Endometrium (tissue), 2 donors: ENCODE measurements around the gene HACD1.
A peak's percentile ranks its signal among the peaks of the same experiment; 100 is the strongest.

Experiments used
- FAIRE-seq: peaks from 2 replicates; lab custom pipeline; 2012; peaks lifted over from hg19 to GRCh38; lab: Jason Lieb, UNC
- donor health status: control.
- donor health status: control.

Gene HACD1, protein sequence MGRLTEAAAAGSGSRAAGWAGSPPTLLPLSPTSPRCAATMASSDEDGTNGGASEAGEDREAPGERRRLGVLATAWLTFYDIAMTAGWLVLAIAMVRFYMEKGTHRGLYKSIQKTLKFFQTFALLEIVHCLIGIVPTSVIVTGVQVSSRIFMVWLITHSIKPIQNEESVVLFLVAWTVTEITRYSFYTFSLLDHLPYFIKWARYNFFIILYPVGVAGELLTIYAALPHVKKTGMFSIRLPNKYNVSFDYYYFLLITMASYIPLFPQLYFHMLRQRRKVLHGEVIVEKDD

DNA sequence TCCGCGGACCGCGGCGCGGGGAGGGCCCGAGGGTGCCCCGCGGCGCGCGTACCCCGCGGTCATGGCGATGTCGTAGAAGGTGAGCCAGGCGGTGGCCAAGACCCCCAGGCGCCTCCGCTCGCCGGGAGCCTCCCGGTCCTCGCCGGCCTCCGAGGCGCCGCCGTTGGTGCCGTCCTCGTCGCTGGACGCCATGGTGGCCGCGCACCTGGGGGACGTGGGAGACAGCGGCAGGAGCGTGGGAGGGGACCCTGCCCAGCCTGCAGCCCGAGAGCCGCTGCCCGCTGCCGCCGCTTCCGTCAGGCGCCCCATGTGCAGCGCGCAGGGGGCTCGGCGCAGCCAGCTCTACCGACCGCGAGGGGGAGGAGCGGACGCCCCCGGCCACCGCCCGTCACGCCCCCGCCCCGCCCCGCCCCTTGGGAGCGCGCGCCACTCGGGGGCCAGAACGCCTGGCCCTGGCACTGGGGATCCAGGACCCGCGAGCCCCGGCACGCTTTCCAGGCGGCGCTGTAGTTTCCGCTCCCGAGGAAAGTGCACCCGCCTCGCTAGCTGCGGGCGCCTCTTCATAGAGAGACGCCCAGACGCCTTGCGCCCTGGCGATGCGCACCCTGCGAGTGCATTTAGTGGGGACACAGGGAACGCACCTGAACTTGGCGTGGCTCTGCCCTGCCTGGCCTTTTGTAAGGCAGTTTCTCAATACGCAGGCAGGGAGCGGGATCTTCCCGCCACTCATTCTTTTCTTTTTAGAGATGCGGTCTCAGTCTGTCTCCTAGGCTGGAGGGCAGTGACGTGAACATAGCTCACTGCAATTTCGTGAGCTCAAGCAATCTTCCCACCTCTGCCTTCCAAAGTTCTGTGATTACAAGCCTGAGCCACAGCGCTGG is at the start of gene HACD1:
Gene HACD1 (minus strand): TSS at position 344 of the 881 bp plus-strand sequence. CDS start 35 bp downstream, at position 309.
- FAIRE-seq = no peak

DNA sequence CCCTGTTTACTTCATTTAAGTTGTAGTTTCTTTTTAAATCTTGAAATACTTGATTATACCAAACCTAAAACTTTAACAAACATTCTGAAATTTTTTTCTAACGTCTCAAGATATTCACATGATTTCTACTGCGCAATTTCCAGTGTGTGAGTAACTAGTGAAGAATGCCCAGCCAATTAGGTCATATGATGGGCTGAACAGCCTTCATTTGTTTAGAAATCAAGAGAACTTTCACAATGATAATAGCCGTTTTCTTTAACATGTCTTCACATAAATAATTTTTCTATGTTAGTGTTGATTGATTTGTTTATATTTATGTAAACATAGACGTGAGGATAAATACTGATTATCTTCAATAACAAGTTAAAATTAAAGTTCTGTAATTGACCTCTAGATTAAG is 48.6 kb upstream of the HACD1 start:
- FAIRE-seq = peak; percentile 93

DNA sequence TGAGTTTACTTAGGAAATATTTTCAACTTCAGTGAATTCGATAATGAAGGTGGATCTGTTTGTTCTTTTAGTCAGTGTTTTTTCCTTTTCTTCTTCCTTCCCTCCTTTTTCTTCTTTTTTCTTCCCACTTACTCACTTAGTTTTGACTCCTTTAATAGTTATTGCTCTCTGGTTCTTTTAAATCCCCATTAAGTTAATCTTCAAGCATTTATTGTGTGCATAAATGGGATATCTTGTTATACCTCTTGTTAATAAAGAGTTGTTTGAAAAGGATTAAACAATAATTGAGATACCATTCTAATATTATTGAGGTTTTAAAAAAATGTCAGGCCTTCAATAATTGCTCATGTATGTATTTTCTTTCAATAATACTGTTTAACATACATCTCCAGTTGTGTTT is 46.3 kb upstream of the HACD1 start:
- FAIRE-seq = peak; percentile 21

DNA sequence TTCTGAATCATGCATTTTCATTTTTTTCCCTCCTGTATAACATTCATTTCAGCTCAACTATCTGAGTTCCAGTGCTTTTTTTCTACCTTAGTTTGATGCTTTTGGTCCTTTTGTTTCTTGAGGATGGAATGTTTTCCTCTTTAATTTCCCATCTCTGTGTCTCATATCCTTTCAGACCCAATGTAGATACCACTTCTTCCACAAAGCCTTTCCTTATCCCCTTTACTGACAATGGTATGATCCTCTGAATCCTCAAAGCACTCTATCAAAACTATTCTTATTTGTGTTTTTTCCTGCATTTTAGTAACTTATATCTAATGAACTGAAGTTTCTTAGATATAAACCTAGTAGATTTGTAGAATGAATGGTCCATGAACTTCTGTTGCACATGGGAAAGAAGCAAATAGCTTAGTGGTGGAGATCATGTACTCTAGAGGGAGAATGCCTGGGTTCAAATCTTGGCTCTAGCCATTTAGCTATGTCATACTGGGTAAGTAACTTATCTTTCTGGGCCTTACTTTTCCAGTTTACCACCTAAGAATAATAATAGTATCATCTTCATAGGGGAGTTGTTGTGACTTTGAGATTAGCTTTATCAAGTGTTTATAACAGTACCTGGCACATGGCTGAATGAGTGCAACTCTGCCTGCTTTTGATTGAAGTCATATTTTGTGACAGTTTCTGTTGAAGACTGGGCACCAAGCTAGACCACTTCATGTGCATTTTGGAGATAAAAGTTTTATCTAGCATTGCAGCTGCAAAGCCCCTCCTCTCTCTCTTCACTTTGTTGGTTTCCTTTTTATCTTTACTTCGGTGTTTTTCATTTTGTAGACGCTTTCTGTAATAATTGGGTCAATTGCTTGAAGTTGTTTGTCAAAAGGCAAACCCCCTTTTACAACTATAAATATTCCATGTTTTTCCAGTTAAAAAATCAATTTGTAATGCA is 45.3 kb upstream of the HACD1 start:
- FAIRE-seq = no peak

DNA sequence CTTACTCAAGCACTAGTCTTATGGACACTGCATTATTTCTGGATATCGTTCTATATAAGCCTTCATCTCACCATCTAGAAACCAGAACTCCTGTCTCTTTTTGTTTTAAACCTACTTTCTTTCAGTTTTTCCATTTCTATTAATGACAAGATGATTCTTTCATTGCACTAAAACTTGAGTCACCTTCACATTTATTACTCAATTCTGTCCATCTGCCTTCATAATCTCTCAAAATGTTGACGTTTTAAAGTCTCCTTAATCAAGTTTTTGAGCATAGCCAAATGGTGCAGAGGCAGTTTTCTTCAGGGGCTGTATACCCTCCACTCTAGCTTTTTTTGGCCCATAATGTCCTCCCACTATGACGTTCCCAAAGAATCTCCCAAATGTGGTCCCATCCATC is 44.3 kb upstream of the HACD1 start:
- no peak for FAIRE-seq

DNA sequence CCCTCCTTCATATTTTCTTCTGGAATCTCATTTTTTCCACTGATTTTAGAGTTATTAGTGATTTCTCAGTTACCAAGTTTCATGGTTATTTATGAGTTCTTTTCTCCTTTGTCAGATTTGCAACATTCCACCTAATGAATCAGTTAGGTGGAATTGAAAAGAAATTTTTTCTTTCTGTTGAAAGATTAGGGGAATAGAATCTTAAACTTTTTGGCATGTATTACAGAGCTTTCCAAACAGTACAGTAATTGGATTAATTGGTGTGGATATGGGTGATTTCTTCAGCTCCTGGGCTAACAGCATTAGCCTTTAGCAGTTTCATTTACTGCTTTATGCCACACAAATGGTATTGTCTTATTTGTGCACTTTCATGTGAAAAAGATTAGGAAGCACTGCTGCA is 43.7 kb upstream of the HACD1 start:
- FAIRE-seq = no peak

DNA sequence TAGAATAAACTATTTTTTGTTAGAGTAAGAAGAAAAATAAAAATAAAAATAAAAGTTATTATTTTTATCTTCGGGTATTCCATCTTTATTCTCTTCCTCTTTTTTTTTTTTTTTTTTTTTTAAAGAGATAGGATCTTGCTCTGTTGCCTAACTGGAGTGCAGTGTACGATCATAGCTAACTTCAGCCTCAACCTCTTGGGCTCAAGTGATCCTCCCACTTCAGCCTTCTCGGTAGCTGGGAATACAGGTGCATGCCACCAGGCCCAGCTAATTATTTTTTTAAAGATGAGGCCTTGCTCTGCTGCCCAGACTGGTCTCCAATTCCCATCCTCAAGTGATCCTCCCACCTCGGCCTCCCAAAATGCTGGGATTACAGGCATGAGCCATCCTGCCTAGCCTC is 42.2 kb upstream of the HACD1 start:
- no peak for FAIRE-seq

DNA sequence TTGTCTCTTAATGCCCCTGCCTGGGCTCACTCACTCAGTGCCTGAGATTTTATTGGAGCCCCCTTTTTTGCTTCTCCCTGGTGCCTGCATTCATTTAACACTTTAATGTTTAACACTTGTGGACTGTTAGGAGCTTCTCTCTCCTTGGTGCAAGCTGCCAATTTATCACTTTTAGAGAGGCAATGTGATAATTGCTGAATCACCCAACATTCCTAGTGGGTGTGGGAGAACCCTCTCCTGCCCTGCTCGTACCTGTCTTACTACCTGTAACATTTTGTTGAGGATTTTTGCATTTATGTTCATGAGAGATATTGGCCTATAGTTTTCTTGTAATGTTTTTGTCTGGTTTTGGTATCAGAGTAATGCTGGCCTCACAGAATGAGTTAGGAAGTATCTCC is 39.9 kb upstream of the HACD1 start:
- FAIRE-seq = no peak

DNA sequence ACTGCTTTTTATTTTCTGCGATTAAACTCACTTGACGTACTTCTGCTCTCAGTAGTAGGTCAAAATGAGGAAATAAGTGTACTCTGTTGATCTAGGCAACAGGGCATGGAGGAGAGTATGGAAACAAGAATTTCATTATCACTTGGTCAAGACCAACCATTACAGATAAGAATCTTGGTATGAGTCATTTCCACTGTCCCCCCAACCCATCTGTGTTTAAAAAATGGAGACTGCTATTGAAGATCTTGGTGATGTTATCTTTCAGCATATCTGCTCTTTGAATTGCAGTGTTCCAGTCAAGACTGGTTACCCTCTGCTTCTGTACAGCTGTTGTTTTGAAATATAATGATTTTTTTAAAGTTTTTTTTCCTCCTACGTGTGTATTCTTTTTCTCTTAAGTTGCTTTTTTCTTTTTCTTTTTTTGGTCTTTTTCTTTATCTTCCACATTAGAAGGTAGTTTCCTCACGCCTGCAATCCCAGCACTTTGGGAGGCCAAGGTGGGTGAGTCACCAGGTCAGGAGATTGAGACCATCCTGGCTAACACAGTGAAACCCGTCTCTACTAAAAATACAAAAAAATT is 38.5 kb upstream of the HACD1 start:
- no peak for FAIRE-seq

DNA sequence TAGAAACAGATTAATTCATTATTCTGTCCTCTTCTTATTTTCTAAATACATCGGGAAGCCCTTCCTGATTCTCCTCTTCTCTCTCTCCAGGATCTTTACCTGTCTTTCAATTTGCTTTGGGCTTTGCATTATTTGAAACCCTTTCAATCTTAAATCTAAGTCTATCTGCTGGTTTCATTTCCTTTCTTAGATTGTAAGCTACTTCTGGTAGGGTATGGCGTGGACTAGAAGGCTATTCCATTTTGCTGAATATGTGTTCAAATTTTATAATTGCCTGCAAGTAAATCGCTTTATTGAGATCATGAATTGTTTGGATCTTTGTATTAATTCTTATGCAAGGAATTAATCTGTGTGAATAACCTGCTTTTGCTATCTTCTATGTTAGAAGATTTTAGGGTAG is 37.8 kb upstream of the HACD1 start:
- FAIRE-seq = no peak

DNA sequence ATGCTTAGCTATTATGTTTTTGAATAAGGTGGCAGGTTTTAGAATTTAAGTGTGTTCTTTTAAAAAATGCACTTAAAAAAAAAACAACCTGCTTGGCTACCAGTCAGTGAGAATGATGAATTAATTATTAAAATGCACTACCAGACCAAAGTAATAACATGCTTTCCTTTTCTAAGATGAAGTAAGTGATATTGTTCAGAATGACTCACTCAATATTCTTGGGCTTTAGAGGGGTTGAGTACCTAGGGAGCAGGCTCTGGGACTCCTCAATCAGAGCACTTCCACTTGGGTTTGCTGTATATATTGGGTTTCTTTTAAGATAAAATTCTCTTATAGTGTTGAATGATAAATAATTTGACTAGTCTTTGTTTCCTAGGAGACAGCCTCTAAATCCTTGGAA is 35.4 kb upstream of the HACD1 start:
- FAIRE-seq = no peak

DNA sequence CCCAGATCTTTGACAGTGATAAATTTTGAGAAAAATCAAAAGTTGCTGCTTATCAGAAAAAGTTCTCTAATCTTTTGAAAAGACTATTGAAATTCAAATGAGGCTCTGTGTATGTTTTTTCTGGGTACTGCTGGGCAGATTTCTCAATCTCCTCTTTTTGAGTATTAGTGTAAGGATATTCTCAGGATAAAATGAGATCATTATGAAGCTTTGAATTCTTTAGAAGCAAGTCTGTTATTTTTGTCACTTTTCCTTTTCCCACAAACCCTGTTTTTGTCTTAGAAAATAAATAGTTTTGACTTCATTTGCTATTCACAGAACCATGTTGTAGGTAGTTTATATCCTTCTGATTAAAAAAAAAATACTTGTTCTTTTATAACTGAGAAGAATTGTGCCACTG is 34.7 kb upstream of the HACD1 start:
- no peak for FAIRE-seq

DNA sequence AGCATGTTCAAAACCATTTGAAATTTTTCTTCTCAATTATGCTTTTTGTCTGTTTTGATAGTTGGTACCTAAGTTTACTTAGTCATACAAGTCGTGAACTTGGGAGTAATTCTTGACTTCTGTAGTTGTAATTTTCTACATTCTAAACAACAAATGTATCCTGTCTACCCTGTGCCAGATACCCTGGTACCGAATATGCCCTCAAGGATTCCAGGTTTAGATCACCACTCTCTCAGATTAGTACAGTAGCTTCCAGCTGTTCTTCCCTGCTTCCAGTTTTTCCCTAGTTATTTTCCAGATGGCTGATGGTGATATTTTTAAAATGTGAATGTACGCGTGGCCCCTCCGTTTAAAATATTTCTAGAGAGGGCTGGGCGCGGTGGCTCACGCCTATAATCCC is 33.2 kb upstream of the HACD1 start:
- FAIRE-seq = no peak

DNA sequence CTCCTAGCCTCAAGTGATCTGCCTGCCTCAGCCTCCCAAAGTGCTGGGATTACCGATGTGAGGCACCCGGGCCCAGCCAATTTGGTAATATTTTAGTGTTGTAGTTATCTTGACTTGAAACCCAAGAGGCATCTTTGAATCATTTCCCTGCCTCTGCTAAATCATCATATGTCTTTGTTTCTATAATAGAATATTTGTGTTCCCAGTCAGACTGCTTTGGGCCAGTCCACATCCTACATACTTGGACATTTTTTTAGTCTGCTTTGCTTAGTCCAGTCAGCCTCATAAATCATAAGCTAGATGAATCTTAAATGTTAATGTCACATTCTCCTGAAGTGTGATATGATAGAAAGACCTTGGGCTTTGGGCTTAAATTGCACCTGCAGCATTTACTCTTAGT is 32.7 kb upstream of the HACD1 start:
- FAIRE-seq = no peak

DNA sequence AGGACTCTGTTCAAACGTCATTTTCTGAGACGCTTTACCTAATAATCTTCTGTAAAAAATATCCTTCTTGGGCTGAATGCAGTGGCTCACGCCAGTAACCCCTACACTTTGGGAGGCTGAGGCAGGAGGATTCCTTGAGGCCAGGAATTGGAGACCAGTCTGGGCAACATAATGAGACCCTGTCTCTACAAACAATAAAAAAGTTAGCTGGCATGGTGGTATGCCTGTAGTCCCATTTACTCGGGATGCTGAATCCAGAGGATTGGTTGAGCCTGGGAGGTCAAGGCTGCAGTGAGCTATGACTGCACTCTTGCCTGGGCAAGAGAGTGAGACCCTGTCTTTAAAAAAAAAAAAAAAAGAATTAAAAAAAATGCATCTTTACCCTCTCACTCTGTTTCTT is 31.9 kb upstream of the HACD1 start:
- no peak for FAIRE-seq

DNA sequence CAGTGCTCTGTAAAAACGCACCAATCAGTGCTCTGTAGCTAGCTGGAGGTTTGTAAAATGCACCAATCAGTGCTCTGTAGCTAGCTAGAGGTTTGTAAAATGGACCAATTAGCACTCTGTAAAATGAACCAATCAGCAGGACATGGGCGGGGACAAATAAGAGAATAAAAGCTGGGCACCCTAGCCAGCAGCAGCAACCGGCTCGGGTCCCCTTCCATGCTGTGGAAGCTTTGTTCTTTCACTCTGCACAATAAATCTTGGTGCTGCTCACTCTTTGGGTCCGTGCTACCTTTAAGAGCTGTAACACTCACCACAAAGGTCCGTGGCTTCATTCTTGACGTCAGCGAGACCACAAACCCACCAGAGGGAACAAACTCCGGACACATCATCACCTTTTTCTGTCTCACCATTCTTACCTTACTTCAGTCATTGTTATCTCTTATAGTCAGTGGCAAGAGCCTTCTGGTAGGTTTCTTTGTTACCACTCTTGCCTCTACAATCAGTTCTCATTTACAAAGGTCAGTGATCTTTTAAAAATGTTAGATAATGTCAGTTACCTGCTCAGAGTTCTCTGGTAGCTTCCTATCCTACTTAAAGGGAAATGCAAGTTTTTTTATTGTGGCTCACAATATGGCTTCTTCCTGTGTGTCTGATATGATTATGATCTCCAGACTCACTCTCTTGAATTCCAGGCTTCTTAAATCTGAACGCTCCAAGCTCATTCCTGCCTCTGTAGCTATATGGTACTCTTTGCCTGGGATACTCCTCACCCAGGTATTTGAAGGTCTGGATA is 31.3 kb upstream of the HACD1 start:
- FAIRE-seq = no peak

DNA sequence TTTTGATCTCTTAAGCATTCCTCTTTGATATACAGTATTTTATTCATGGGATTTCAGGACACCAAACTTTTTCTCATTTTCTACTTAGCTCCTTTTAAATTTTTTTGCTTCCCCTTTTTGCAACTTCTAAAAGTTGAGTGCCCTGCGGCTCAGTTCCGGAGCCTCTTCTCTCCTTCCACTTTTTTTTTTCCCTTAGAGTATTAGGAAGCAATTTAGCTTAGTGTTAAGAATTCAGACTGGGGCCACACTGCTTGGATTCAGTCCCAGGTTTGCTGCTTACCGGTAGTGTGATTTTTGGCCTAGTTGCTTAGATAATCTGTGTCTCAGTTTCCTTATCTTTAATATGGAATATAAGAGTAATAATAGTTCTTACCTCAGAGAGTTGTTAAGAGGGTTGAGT is 30.2 kb upstream of the HACD1 start:
- FAIRE-seq = no peak

DNA sequence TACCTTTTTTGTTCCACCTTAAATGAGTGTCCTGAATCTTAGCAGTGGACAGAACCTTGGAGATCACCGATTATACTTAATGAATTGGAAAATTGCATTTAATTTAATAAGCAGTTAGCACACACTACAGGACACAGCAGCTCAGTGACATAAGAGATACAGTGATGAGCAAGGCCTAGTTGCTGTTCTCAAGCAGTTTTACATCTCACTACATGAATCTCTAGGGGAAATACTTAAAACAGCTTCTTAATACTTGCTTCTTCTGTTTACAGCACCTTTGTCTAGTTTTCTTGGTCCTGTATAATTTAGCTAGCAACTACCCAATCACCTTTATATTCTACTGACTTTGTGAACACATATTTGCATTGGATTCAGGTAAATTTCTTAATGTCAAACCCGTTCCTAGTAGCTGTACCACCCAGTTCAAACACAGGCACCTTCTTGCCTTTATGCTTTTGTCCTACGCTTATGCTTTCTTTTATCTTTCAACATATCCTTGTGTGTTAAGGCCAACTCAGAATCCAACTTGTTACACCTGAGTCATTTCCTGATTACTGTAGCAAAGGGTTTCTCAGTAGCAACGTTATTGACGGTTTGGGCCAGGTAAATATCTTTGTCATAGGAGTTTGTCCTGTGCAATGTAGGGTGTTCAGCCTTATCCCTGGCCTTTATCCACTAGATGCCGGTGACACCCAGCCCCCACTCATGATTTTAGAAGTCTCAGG is 28.6 kb upstream of the HACD1 start:
- no peak for FAIRE-seq

DNA sequence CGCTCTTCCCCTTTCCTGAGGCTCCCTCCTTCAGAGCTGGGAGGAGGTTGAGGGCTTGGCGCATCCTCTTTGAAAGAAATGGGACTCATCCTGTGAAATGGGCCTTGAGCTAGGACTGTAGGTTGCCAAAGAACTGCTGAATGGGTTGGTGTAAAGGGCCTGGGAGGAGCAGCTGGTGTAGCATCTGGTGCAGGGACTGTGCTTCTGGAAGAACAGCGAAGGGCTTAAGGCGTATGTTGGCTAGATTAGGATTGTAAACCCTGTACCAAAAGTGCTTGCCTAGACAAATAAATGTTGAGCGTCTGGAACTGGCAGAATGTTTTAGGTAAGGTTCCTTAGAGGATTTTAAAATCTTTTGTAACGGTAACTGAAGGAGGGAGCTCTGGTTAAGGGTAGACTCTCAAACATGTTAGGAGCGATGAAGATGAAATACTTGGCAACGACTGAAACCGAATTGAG is 27.3 kb upstream of the HACD1 start:
- FAIRE-seq = no peak

DNA sequence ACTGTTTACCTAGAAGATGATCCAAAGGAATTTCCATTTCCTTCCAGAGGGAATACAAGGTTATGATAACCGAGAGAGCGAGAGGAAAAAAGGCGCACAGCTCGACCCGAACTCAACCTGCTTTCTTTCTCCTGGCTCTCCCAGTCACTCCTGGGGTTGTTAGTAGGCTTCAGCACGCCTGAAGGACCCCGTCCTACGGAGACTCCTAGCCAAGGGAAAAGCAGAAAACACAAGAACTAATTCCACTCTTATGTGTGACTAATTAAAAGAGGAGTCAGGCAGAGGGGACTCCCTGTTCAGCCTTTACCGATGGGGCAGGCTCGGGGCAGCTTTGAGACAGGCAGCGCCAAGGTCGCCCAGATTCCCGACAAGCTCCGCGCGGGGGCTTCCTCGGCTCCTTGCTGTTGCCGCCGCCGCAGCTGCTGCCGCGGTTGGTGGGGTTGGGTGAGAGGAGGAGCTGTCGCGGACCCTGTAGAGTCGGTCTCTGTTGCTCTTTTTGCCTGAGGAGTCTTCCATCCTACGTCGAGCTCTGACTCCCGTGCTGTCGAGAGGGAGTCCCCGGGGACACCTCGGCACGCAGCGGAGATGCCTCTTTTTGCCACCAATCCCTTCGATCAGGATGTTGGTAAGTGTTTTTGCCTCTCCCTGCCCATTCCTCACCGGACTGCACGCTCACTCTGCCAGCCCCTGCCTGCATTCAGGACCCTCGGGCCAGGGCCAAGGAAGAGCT is 26.7 kb upstream of the HACD1 start, which contains the start of gene STAM:
Gene STAM (plus strand): TSS at position 397 of the 730 bp plus-strand sequence. CDS start 189 bp downstream, at position 586.
- FAIRE-seq = no peak
